Kidney (tissue), 14 donors: ENCODE data around the gene MYO9B. TPM values are rescaled to one million over a fixed set of nuclear protein-coding genes. Genes with fewer than 3 reads are reported as not detected.
A peak's percentile ranks its signal among the peaks of the same experiment; 100 is the strongest.

Source experiments
- DNase-seq, 5 donors: peaks; one replicate each; pipeline ENCODE4 v3.0.0-alpha.2; 2013 to 2020
- FAIRE-seq: peaks from 2 replicates; lab custom pipeline; 2012; peaks lifted over from hg19 to GRCh38; lab: Jason Lieb, UNC
- H3K27ac ChIP-seq, 2 donors: one replicate each; pipeline ENCODE4 v1.7.0; 2013; ENCODE audit warnings: low read depth in 2 of 2, low read length in 2 of 2, inconsistent platforms in 1 of 2
- H3K27me3 ChIP-seq: one replicate; pipeline ENCODE4 v1.7.1; 2013; ENCODE audit warnings: low read length, inconsistent platforms; ENCODE audit not compliant: control insufficient read depth, insufficient read depth
- H3K36me3 ChIP-seq, 3 donors: one replicate each; pipeline versions ENCODE4 v1.7.0 to v1.7.1; 2013; ENCODE audit warnings: low read length in 3 of 3, control low read depth in 1 of 3, inconsistent platforms in 1 of 3; ENCODE audit not compliant: insufficient read depth in 3 of 3, control insufficient read depth in 2 of 3
- H3K4me1 ChIP-seq, 3 donors: one replicate each; pipeline versions ENCODE4 v1.7.0 to v1.7.1; 2013; ENCODE audit warnings: low read length in 3 of 3, inconsistent platforms in 1 of 3, low read depth in 1 of 3; ENCODE audit not compliant: control insufficient read depth in 2 of 3, insufficient read depth in 2 of 3
- H3K4me3 ChIP-seq, 3 donors: one replicate each; pipeline versions ENCODE4 v1.7.0 to v1.8.1; 2013; ENCODE audit warnings: low read length in 3 of 3, control low read depth in 1 of 3, inconsistent platforms in 1 of 3
- H3K9ac ChIP-seq, 3 donors: one replicate each; pipeline versions ENCODE4 v1.7.0 to v1.7.1; 2013; ENCODE audit warnings: low read length in 3 of 3, control low read depth in 1 of 3, inconsistent platforms in 1 of 3
- H3K9me3 ChIP-seq, 3 donors: one replicate each; pipeline versions ENCODE4 v1.7.0 to v1.7.1; 2013; ENCODE audit warnings: low read length in 3 of 3, control low read depth in 1 of 3, inconsistent platforms in 1 of 3; ENCODE audit not compliant: control insufficient read depth in 2 of 3, insufficient read depth in 1 of 3
- CTCF ChIP-seq: IDR thresholded peaks from 3 replicates; pipeline ENCODE4 v1.5.1; 2012; ENCODE audit warnings: mild to moderate bottlenecking, moderate library complexity, borderline replicate concordance; ENCODE audit not compliant: insufficient read depth; ENCODE audit errors: extremely low read depth
- intact Hi-C: fragments of 100-400 bp; cut with DNase I; formaldehyde crosslinking; loops from one replicate; pipeline ENCODE4 v1.11.1; 2022
- polyA plus RNA-seq: library from polyadenylated mRNA; stranded (reverse); fragments of 350-450 nt; fragmentation: Illumina TruSeq; extraction: RNeasy Lipid Tissue Mini Kit (QIAGEN cat#74804); gene quantifications from one replicate; pipeline ENCODE4 v1.2.3, GENCODE V29; 2014; ENCODE audit warnings: low read depth, low replicate concordance; ENCODE audit not compliant: insufficient read depth
- total RNA-seq: library from RNA; stranded (reverse); fragmentation: NEBNext Ultra II Directional; extraction: Animal tissue kit (Norgen Biotek cat#: 25700); gene quantifications from one replicate; pipeline ENCODE4 v1.2.1, GENCODE V29; 2021
- donor health status: control.
- donor health status: control.
- donor health status: control.
- donor health status: control.
- donor health status: control.
- donor health status: DM: yes; HTN: yes; CAD: no.
- donor health status: Normal renal cell carcinoma (clear cell type).

MYO9B gene
- total and polyA plus RNA-seq, 2 donors from 2014 or later: 14.7 to 68.1 TPM

- TF ChIP-seq CTCF: no peak
- Histone ChIP-seq H3K27ac (no peak overlapping the region), H3K4me1 (peaks cover 0 to 11% (median 4%) of the 10 kb centered on the region in 3 donors), H3K27me3 (no peaks in the 10 kb centered on the region), H3K9ac (no peak overlapping the region), H3K4me3 (no peak overlapping the region), H3K36me3 (no peaks in the 10 kb centered on the region), H3K9me3 (no peaks in the 10 kb centered on the region)
- no peak for FAIRE-seq
- no peak for DNase-seq
- intact Hi-C loops: no loop called here
Observed at GRCh38 chr19:17219286-17219685, 143.7 kb downstream of the MYO9B start.

- Histone ChIP-seq H3K9ac (no peak overlapping the region), H3K9me3 (no peaks in the 10 kb centered on the region), H3K4me1 (peaks cover 0 to 6% (median 0%) of the 10 kb centered on the region in 3 donors), H3K27ac (no peak overlapping the region), H3K27me3 (no peaks in the 10 kb centered on the region), H3K4me3 (no peak overlapping the region), H3K36me3 (no peaks in the 10 kb centered on the region)
- DNase-seq (no peak), FAIRE-seq (no peak)
- no peak for TF ChIP-seq CTCF
- intact Hi-C loops: no loop called here
Observed at GRCh38 chr19:17220207-17220758, 144.7 kb downstream of the MYO9B start.

GRCh38 chr19:17225053-17225452 is 149.5 kb downstream of the MYO9B start:
- FAIRE-seq: no peak

More at GRCh38 chr19:17225053-17225452, 149.5 kb downstream of the MYO9B start:
- Histone ChIP-seq H3K9me3 (no peaks in the 10 kb centered on the region), H3K27ac (no peak overlapping the region), H3K27me3 (no peaks in the 10 kb centered on the region), H3K36me3 (peaks cover 0 to 5% (median 0%) of the 10 kb centered on the region in 3 donors), H3K4me3 (no peak overlapping the region), H3K4me1 (peaks cover 0 to 4% (median 0%) of the 10 kb centered on the region in 3 donors), H3K9ac (no peak overlapping the region)
- TF ChIP-seq CTCF: no peak
- intact Hi-C loops: no loop called here
- peak in 1 of 5 donors; percentile 57 for DNase-seq
